SK-N-SH treated with all-trans-retinoic acid at 6 μM for 48 hours (cell line): Measurements from ENCODE around the gene SLC35A4.

Source experiments
- PPARA ChIP-seq: fragments of 250-450 bp; sonication (Bioruptor Pico); IDR thresholded peaks from 2 replicates; pipeline ENCODE4 v1.5.0; 2020; ENCODE audit warnings: mild to moderate bottlenecking, borderline replicate concordance
- TF ChIP-seq, protein P1 (sequence below): fragments of 250-450 bp; sonication (Bioruptor Pico); IDR thresholded peaks from 2 replicates; pipeline ENCODE4 v1.5.1; 2020; ENCODE audit warnings: low read depth, mild to moderate bottlenecking, moderate library complexity

DNA sequence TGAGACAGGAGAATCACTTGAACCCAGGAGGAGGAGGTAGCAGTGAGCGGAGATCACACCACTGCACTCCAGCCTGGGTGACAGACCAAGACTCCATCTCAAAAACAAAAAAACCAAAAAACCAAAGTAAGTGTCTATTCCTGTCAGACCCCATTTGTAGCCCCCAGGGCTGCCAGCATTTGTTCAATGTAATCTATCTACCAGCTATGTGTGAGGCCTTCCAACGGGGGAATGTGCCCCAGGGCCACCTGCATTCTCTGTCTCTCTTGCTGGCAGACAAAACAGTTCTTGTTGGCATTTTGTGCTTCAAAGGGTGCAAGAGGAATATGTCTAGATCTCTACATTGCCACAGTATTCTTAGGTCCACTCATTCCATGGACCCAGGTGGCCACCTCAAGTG is 34.2 kb downstream of the SLC35A4 start:
- TF ChIP-seq PPARA, result no peak
- TF ChIP-seq, protein P1, sequence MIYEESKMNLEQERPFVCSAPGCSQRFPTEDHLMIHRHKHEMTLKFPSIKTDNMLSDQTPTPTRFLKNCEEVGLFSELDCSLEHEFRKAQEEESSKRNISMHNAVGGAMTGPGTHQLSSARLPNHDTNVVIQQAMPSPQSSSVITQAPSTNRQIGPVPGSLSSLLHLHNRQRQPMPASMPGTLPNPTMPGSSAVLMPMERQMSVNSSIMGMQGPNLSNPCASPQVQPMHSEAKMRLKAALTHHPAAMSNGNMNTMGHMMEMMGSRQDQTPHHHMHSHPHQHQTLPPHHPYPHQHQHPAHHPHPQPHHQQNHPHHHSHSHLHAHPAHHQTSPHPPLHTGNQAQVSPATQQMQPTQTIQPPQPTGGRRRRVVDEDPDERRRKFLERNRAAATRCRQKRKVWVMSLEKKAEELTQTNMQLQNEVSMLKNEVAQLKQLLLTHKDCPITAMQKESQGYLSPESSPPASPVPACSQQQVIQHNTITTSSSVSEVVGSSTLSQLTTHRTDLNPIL (CRISPR knock-in tag), result no peak
